ENCODE results near the gene ASTN1.

ASTN1 gene

DNA sequence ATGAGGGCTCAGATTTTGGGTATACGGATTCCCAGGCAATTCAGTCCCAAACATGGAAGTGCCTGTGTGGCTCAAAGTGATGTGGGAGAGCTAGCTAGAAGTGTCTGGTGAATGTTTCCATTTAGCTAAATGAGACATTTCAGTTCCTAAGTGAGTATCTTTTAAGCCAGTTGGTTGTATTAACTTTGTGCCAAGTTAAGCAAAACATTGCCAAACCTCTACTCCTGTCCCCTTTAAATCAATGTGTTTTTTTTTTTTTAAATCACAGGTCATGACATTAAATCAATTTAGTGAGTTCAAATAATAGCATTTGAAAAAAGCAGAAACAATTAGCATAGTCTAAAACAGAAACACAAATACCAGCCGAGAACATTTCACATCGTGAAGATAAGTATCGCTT, 230.1 kb downstream of the ASTN1 start:
- TF ChIP-seq CTCF (IDR thresholded peaks at IDR 0.05; ENCODE audit: low read depth, low read length): no peak
- DNase-seq (ENCODE audit: extremely low read depth, low read depth): no peak

DNA sequence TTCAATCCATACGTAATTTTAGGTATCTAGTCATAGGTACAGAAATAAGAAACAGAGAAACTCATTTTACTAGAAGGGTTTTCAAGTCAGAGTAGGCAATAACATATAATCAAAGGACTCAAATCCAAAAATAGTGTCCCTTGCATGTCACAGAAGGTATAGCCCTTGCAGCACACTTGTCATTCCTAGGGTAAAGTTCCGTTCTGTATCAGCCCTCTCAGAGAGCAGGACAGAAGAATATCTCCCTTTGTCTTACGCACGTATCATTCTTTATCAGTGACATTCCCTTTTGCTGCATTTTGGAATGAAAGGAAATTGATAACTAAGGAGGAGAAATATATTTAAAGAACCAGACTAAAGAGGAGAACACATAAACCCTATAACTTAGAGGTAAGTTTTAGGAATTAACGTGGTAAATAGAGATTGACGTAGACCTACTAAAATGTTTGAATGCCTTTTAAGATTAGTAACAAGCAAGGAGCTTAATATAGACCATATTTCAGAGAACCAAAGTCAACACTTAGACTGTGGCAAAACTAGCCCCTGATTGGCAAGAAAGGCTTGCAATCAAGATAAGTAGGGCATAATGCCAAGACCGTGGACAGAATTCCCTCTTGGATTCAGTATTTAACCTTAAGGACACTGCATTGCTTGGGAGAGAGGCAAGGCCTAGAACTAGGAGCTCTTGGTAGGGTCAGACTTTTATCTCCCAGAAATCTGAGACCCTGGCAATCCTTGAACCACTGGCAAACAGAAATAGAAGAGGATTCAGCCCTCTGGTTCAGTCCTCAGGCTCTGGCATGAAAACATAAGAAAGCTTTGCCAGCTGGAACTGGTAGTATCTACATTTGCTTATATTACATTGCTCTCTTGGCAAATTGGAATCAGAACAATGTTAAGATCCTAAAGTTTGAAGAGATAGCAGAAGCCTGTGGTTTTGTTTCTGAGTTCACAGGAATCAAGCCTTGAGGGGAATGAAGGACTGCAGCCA, 232.1 kb downstream of the ASTN1 start:
- DNase-seq (ENCODE audit: extremely low read depth, low read depth): no peak
- no peak for TF ChIP-seq CTCF (IDR thresholded peaks at IDR 0.05; ENCODE audit: low read depth, low read length)

- TF ChIP-seq CTCF (IDR thresholded peaks at IDR 0.05; ENCODE audit: low read depth, low read length): no peak
- DNase-seq (ENCODE audit: extremely low read depth, low read depth): no peak
Measured at GRCh38 chr1:176931526-176931925, 233.0 kb downstream of the ASTN1 start.

DNA sequence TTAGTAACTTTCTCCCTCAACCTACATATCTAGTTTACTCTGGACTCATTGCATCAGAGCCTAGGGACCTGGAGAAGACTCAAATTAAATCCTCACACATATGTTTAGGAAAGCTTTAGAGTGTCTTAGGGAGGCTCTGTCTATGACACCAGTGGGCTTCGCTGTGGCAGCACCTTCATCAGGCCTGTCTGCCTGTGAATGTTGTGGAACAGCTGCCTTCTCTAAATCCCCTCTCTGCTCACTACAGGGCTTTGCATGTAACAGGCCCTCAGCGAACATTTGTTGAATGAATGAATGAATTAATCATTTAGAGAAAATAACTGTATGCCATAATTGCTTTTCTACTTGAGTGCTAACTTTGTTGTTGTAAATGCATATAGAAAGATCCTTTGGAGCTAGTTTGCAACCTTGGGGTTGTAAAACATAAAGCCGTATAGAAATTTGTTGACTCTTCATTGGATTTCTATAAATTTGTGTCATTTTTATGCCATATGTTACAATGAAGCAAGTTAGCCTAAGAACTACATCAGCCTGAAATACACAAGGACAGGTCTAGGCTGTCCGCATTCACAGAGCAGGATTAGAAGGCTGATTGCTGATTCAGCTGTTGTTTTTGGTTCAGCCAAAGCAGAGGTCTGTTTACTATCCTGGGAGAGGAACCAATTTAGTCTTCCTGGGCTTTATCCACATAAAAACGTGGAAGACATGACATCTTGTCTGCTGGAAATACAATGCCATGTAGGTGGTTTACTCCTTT, 238.0 kb downstream of the ASTN1 start:
- no peak for DNase-seq (ENCODE audit: extremely low read depth, low read depth)
- no peak for TF ChIP-seq CTCF (IDR thresholded peaks at IDR 0.05; ENCODE audit: low read depth, low read length)

DNA sequence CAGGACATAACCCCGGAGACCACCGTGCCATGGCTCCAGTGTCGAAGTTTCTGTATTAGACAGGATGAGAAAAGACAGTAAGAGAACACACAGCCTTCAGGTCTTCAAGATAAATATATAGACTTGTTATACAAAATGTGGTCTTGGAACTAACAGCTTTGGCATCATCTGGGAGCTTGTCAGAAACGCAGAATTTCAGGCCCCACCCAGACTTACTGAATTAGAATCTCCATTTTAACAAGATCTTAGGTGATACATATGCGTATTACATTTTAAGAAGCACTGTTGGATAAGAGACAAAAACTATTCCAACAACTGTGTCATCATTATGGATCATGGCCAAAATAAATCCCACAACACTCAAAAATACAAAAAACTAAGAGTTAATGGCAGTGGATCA, 239.3 kb downstream of the ASTN1 start:
- TF ChIP-seq CTCF (IDR thresholded peaks at IDR 0.05; ENCODE audit: low read depth, low read length): no peak
- no peak for DNase-seq (ENCODE audit: extremely low read depth, low read depth)

DNA sequence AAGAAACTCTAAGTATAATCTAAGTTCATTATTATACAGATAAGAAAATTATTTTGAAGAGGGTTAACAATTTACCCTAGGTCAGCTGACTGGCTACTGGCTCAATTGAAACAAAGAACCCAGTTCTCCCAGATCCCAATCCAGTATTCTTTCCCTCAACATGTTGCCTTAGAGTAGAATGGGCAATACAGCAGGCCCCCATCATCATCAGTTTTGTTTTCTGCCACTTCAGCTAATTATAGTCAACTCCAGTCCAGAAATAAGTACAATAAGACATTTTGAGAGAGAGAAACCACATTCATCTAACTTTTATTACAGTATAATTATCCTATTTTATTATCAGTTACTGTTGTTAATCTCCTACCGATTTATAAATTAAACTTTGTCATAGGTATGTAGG, 241.2 kb downstream of the ASTN1 start:
- DNase-seq (ENCODE audit: extremely low read depth, low read depth): no peak
- no peak for TF ChIP-seq CTCF (IDR thresholded peaks at IDR 0.05; ENCODE audit: low read depth, low read length)

All from AG09319 (cell line).